HG02840 (cell line): ENCODE data around the gene NELFA.
"Not testable (repeated sequence)": the region's sequence is repeated elsewhere in the genome, so short reads cannot be mapped to it uniquely, and the experiment has no call there.

Source experiments
- ATAC-seq: cut with Tn5 transposase; IDR thresholded peaks from one replicate; pipeline ENCODE4 v1.9.1; 2021; ENCODE audit warnings: mild to moderate bottlenecking, moderate library complexity, moderate number of reproducible peaks; ENCODE audit not compliant: unreplicated experiment, low FRiP score

The NELFA gene

DNA sequence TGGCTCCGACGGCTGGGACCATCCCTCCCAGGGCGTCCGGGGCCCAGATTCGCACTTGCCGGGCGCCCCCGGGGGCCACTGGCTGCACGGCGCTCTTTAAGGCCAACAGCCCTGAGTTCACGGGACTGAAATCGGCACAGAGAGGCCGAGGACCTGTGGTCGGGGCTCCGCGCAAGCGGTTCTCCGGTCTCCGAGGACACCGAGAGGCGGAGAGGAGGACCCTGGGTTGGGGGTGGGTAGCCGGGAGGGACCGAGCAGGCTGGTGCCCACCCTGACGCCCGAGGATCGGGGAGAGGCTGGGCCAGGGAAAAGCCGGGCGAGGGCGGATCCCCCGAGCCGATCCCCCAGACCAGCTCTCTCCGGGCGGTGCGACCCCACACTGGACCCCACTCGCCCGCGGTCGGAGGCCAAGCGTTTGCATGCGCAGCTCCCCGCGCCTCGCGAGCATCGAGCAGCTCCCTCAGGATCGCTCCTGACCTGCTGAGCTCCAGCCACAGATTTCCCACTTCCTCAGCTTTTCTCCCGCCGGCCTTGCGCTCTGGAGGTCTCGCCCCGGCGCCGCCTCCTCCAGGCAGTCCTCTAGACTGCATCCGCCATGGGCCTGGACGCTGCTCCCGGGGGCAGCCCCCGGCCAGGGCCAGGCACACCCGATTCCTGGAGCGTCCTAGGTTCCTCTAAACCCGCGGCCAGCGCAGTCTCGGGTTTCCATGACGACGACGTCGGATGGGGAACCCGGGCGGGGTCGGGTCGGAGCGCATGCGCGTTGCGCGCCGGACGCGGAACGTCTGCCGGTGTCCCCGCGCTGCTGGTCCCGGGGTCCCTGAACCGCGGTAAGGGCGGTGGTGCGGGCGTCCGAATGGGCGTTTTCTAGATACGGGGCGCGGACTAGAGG, 32.7 kb upstream of the NELFA start:
- ATAC-seq: peak; percentile 55

- no peak for ATAC-seq
Observed at GRCh38 chr4:2040391-2041238, 31.8 kb upstream of the NELFA start.

GRCh38 chr4:2036866-2037265, 28.1 kb upstream of the NELFA start:
- no peak for ATAC-seq

- ATAC-seq: no peak
Observed at GRCh38 chr4:2036327-2036726, 27.6 kb upstream of the NELFA start.

DNA sequence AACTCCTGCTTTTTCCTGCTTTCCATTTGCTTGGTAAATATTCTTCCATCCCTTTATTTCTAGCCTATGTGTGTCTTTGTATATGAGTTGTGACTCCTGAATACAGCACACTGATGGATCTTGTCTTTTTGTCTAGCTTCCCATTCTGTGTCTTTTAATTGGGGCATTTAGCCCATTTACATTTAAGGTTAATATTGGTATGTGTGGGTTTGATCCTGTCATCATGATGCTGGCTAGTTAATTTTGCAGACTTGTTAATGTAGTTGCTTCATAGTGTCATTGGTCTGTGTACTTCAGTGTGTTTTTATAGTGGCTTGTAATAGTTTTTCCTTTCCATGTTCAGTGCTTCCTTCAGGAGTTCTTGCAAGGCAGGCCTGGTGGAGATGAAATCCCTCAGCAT, 22.4 kb upstream of the NELFA start:
- not testable (repeated sequence) for ATAC-seq

DNA sequence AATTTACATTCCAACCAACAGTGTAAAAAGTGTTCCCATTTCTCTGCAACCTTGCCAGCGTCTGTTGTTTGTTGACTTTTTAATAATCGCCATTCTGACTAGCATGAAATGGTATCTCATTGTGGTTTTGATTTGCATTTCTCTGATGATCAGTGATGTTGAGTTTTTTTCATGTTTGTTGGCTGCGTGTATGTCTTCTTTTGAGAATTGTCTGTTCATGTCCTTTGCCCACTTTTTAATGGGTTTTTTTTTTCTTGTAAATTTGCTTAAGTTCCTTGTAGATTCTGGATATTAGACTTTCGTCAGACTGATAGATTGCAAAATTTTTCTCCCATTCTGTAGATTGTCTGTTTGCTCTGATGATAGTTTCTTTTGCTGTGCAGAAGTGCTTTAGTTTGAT, 18.3 kb upstream of the NELFA start:
- ATAC-seq: not testable (repeated sequence)

DNA sequence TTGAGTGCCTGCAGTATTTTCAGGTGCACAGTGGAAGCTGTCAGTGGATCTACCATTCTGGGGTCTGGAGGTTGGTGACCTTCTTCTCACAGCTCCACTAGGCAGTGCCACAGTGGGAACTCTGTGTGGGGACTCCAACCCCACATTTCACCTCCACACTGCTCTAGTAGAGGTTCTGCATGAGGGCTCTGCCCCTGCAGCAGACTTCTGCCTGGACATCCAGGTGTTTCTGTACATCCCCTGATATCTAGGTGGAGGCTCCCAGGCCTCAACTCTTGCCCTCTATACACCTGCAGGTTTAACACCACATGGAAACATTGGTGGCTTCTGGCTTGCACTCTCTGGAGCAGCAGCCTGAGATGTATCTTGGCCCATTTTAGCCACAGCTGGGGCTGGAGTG, 17.0 kb upstream of the NELFA start:
- no peak for ATAC-seq

GRCh38 chr4:2024683-2025082, 15.9 kb upstream of the NELFA start:
- ATAC-seq: no peak

DNA sequence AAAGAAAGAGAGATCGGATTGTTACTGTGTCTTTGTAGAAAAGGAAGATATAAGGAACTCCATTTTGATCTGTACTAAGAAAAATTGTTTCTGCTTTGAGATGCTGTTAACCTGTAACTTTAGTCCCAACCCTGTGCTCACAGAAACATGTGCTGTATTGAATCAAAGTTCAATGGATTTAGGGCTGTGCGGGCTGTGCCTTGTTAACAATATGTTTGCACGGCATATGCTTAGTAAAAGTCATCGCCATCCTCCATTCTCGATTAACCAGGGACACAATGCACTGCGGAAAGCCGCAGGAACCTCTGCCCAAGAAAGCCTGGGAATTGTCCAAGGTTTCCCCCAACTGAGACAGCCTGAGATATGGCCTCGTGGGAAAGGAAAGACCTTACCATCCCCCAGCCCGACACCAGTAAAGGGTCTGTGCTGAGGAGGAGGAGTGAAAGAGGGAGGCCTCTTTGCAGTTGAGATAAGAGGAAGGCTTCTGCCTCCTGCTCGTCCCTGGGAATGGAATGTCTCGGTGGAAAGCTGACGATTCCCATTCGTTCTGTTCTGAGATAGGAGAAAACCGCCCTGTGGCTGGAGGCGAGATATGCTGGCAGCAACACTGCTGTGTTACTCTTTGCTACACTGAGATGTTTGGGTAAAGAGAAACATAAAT, 12.7 kb upstream of the NELFA start:
- ATAC-seq: not testable (repeated sequence)

GRCh38 chr4:2015008-2015407, 6.2 kb upstream of the NELFA start:
- no peak for ATAC-seq

DNA sequence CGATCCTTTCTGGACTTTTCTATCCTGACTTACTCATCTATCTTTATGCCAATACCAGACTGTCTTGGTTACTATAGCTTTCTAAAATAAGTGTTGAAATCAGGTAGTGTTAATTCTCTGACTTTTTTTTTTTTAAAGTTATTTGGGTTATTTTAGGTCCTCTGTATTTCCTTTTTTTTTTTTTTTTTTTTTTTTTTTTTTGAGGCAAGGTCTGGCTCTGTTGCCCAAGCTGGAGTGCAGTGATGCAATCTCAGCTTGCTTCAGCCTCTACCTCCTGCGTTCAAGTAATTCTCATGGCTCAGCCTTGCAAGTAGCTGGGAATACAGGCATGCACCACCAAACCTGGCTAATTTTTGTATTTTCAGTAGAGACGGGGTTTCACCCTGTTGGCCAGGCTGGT, 2.8 kb upstream of the NELFA start:
- ATAC-seq: no peak

DNA sequence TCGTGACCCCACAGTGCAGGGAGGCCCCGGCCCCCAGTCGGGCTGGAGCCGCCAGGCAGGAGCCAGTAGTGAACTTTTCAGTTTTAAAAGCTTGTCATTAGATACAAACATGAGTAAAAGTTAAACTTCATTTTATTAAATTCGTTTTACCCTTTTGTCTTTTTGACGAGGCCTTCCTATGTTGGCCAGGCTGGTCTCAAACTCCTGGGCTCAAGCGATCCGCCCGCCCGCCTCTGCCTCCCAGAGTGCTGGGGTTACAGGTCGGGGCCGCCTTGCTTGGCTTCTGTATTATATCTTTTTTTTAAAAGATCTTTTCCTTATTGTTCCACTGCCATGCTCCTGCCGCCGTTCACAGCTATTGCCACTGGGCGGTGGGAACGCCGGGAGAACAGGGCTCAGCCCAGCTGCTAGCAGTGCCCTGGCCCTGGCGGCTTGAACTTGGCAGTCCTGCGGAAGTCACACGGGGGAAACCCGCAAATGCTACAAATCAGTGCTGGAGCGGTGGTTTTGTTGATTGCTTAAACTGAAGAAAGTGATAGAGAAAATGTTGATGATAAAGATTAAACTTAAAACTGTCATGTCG, 968 bp upstream of the NELFA start:
- no peak for ATAC-seq

GRCh38 chr4:2008671-2008920, 178 bp downstream of the NELFA start:
- ATAC-seq: no peak

DNA sequence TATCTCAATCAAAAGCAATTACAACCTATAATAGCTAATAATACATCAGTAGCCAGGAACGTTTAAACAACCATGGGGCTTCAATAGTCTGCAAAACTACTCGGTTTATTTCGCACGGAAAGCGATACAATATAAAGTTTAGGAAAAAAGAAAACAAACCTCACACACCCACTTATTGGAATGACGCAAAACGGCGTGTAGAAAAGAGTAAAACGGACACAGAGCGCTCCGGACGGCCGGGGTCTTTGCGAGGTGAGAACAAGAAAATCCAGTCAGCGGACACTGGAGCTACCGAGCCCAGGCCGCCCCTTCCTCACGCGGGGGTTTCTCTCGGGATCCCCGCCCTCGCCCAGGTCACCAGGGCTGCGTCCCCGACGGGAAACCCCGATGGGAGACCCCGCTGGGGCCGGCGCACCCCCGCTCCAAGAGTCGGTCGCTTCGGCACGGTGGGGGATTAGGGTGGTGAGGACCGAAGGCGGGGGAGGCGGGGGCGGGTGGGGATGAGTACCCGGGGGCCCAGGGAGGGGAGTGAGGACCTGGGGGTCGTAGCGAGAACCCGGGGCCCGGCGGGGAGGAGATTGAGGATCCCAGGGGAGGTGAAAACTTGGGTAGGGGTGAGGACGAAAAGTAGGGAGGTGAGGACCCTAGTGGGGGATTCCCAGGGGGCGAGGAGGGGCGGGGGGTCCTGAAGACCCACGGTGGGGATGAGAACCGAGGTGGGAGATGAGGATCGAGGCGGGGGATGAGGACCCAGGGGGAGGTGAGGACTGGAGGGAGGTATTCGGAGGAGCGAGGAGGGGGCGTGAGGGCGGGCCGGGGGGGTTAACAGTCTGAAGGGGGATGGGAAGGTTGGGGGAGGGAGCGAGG, 737 bp downstream of the NELFA start:
- ATAC-seq: no peak

- no peak for ATAC-seq
Observed at GRCh38 chr4:2006956-2007653, 1.7 kb downstream of the NELFA start.

DNA sequence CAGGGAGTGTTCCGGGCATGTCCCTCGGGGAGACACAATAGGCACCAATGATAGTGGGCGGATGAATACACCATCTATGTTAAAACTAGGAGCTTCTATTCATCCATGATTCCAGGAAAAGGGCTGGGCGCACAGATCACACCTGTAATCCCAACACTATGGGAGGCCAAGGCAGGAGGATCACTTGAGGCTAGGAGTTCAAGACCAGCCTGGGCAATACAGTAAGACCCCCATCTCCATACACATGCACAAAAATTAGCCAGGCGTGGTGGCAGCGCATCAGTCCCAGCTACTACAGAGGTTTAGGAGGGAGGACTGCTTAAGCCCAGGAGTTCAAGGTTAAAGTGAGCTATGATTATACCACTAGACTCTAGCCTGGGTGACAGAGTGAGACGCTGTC, 2.4 kb downstream of the NELFA start:
- no peak for ATAC-seq

DNA sequence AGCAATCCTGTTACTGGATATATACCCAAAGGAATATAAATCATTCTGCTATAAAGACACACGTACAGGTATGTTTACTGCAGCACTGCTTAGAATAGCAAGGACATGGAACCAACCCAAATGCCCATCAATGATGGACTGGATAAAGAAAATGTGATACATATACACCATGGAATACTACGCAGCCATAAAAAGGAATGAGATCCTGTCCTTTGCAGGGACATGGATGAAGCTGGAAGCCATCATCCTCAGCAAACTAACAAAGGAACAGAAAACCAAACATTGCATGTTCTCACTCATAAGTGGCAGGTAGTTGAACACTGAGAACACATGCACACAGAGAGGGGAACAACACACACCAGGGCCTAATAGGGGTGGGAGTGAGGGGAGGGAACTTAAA, 5.4 kb downstream of the NELFA start:
- ATAC-seq: not testable (repeated sequence)

- not testable (repeated sequence) for ATAC-seq
Observed at GRCh38 chr4:1999308-1999707, 9.5 kb downstream of the NELFA start.

GRCh38 chr4:1998296-1998695, 10.5 kb downstream of the NELFA start:
- no peak for ATAC-seq
